HepG2 (cell line): ENCODE data around the gene IL2RA. TPM values are rescaled to one million over a fixed set of nuclear protein-coding genes. Genes with fewer than 3 reads are reported as not detected.

ENCODE experiments used
- ATAC-seq: fragments of 200-7000 bp; cut with Tn5 transposase; 3 replicates; pipeline ENCODE4 v1.9.1; 2020; ENCODE audit warnings: mild to moderate bottlenecking, moderate library complexity
- BruUV-seq: library from RNA; stranded (reverse); fragments of 400-500 nt; replicated peaks from 2 replicates; lab custom pipeline; 2021; lab: Mats Ljungman, UMichigan
- CTCF ChIA-PET: fragments of 300-600 bp; formaldehyde crosslinking; extraction: SDS; loops from one replicate; lab custom pipeline; 2021; ENCODE audit warnings: low total read pairs, inconsistent platforms, low intra/inter-chr PET ratio; lab: Yijun Ruan, JAX
- POLR2A ChIA-PET: fragments of 350-600 bp; sonication (Branson Sonifier 250); formaldehyde crosslinking; loops from one replicate; lab custom pipeline; 2020; ENCODE audit warnings: antibody characterized with exemption, inconsistent platforms; lab: Yijun Ruan, JAX
- DNase-seq: peaks from one replicate; pipeline ENCODE4 v3.0.0-alpha.2; 2015; ENCODE audit warnings: low spot score
- FAIRE-seq: peaks from 3 replicates; lab custom pipeline; 2011; peaks lifted over from hg19 to GRCh38; lab: Jason Lieb, UNC
- H2AFZ ChIP-seq: one replicate; pipeline ENCODE4 v1.6.1; 2011; ENCODE audit warnings: low read length, inconsistent platforms
- H3K27ac ChIP-seq: fragments of 300-600 bp; 3 replicates; pipeline ENCODE4 v1.8.0; 2011; ENCODE audit warnings: mixed run types, mild to moderate bottlenecking, mixed read lengths, low read length, inconsistent platforms; ENCODE audit not compliant: insufficient read depth; ENCODE audit errors: extremely low read length
- H3K27me3 ChIP-seq, 2 experiments: fragments of 200-600 bp in 1 of 2; 2 replicates in 1 of 2; 3 replicates in 1 of 2; pipeline versions ENCODE4 v1.6.0 to v1.8.0; 2011; ENCODE audit warnings: low read length in 2 of 2, mild to moderate bottlenecking in 2 of 2, moderate library complexity in 2 of 2, inconsistent platforms in 1 of 2; ENCODE audit not compliant: insufficient read depth in 2 of 2, control insufficient read depth in 1 of 2
- H3K36me3 ChIP-seq, 2 experiments: fragments of 200-600 bp in 1 of 2; replicated peaks in 1 of 2; 2 replicates in 1 of 2; 3 replicates in 1 of 2; pipeline versions ENCODE4 v1.5.1 to v1.8.0; 2011; ENCODE audit warnings: low read length in 2 of 2, inconsistent platforms in 1 of 2; ENCODE audit not compliant: insufficient read depth in 2 of 2, control insufficient read depth in 1 of 2
- H3K4me1 ChIP-seq: 2 replicates; pipeline ENCODE4 v1.5.1; 2012; ENCODE audit warnings: low read length, inconsistent platforms; ENCODE audit not compliant: insufficient read depth
- H3K4me2 ChIP-seq: 2 replicates; pipeline ENCODE4 v1.6.0; 2011; ENCODE audit warnings: low read depth, low read length, inconsistent platforms
- H3K4me3 ChIP-seq, 3 experiments: fragments of 200-600 bp in 1 of 3; sonication (generic), shearing (Covaris generic) in 1 of 3; replicated peaks in 1 of 3; 2 replicates each; pipeline ENCODE4 v1.5.1; 2011 to 2016; ENCODE audit warnings: low read length in 3 of 3, inconsistent platforms in 2 of 3, low read depth in 2 of 3, mild to moderate bottlenecking in 2 of 3, control low read depth in 1 of 3, mixed read lengths in 1 of 3; ENCODE audit not compliant: insufficient read depth in 1 of 3
- H3K79me2 ChIP-seq: one replicate; pipeline ENCODE4 v1.6.1; 2011; ENCODE audit warnings: low read length, inconsistent platforms; ENCODE audit not compliant: insufficient read depth
- H3K9ac ChIP-seq: 2 replicates; pipeline ENCODE4 v1.6.0; 2011; ENCODE audit warnings: mild to moderate bottlenecking, low read depth, low read length, inconsistent platforms; ENCODE audit not compliant: insufficient read depth
- H3K9me3 ChIP-seq: 2 replicates; pipeline ENCODE4 v1.5.1; 2012; ENCODE audit warnings: mild to moderate bottlenecking, low read length
- H4K20me1 ChIP-seq: 2 replicates; pipeline ENCODE4 v1.6.0; 2011; ENCODE audit warnings: inconsistent platforms, mild to moderate bottlenecking, low read length, moderate library complexity; ENCODE audit not compliant: insufficient read depth
- ARNT2 ChIP-seq: sonication (generic); formaldehyde crosslinking; IDR thresholded peaks from 2 replicates; pipeline ENCODE4 v1.8.0; 2022; ENCODE audit warnings: mild to moderate bottlenecking, low read depth, missing genetic modification reagents, moderate library complexity
- ASH2L ChIP-seq: fragments of 300-600, 200-600 bp; sonication (generic); IDR thresholded peaks from 2 replicates; pipeline ENCODE4 v1.7.0; 2017; ENCODE audit warnings: low read depth, mild to moderate bottlenecking, moderate library complexity, mixed read lengths, low read length; ENCODE audit not compliant: insufficient read length
- CBX2 ChIP-seq, 2 experiments: fragments of 200-600 bp in 1 of 2; sonication (generic); formaldehyde crosslinking in 1 of 2; IDR thresholded peaks; 2 replicates each; pipeline versions ENCODE4 v1.7.0 to v1.8.1; 2018 to 2022; ENCODE audit warnings: low read depth in 2 of 2, low read length in 1 of 2, mild to moderate bottlenecking in 1 of 2, missing genetic modification reagents in 1 of 2
- ELF3 ChIP-seq: IDR thresholded peaks from 2 replicates; pipeline ENCODE4 v1.6.1; 2016; ENCODE audit warnings: missing genetic modification reagents, missing compliant biosample characterization
- JUN ChIP-seq: sonication (generic); formaldehyde crosslinking; IDR thresholded peaks from 2 replicates; pipeline ENCODE4 v1.4.0; 2020; ENCODE audit warnings: mild to moderate bottlenecking, missing genetic modification reagents
- KDM1A ChIP-seq: IDR thresholded peaks from 2 replicates; pipeline ENCODE4 v1.6.1; 2016; ENCODE audit warnings: missing compliant biosample characterization
- ZKSCAN5 ChIP-seq: sonication (generic); formaldehyde crosslinking; IDR thresholded peaks from 2 replicates; pipeline ENCODE4 v1.5.1; 2020; ENCODE audit warnings: mild to moderate bottlenecking, missing genetic modification reagents
- ZNF101 ChIP-seq: sonication (generic); formaldehyde crosslinking; IDR thresholded peaks from 2 replicates; pipeline ENCODE4 v1.4.0; 2020; ENCODE audit warnings: mild to moderate bottlenecking, low read depth, missing genetic modification reagents, borderline replicate concordance
- ZNF343 ChIP-seq: sonication (generic); formaldehyde crosslinking; IDR thresholded peaks from 2 replicates; pipeline ENCODE4 v1.4.0; 2020; ENCODE audit warnings: mild to moderate bottlenecking, missing genetic modification reagents
- ZNF350 ChIP-seq: sonication (generic); formaldehyde crosslinking; IDR thresholded peaks from 2 replicates; pipeline ENCODE4 v1.4.0; 2020; ENCODE audit warnings: mild to moderate bottlenecking, low read depth, missing genetic modification reagents, borderline replicate concordance
- ZNF720 ChIP-seq: sonication (generic); formaldehyde crosslinking; IDR thresholded peaks from 2 replicates; pipeline ENCODE4 v1.4.0; 2020; ENCODE audit warnings: missing genetic modification reagents
- WGBS: methylation state at CpG from one replicate; pipeline ENCODE4 v1.1.6; 2017; ENCODE audit warnings: low lambda C conversion rate; 5-methylcytosine and 5-hydroxymethylcytosine counted together
- in situ Hi-C: cut with HindIII; loops from 2 replicates; pipeline ENCODE4 v1.10.0; 2017; ENCODE audit warnings: low pct_unique_long_range_greater_than_20kb; ENCODE audit not compliant: extremely low pct_ligation_motif_present
- intact Hi-C: fragments of 100-400 bp; cut with micrococcal nuclease; formaldehyde crosslinking; loops from one replicate; pipeline ENCODE4 v1.10.0; 2022; ENCODE audit not compliant: unreplicated experiment
- polyA plus RNA-seq, 8 experiments: library from polyadenylated mRNA; depleted of rRNA in 3 of 8; stranded (reverse) in 7 of 8; unstranded in 1 of 8; fragments of >200 nt; fragmentation: Illumina TruSeq in 4 of 8; extraction: Trizol in 4 of 8; gene quantifications; 2 replicates each; pipeline versions ENCODE4 v1.2.1 to v1.2.3, GENCODE V29; 2011 to 2016; ENCODE audit warnings: low read depth in 4 of 8, missing spikeins in 1 of 8, mixed read lengths in 1 of 8; ENCODE audit not compliant: insufficient read depth in 1 of 8
- total RNA-seq, 5 experiments: library from RNA; depleted of rRNA; stranded (reverse); fragments of >200 nt; fragmentation: Illumina TruSeq; extraction: Trizol; gene quantifications; 2 replicates each; pipeline ENCODE4 v1.2.3, GENCODE V29; 2016; ENCODE audit warnings: low read depth in 1 of 5
- TF ChIP-seq, protein P1 (sequence below): sonication (generic); formaldehyde crosslinking; IDR thresholded peaks from 2 replicates; pipeline ENCODE4 v1.5.0; 2020; ENCODE audit warnings: missing genetic modification reagents, mild to moderate bottlenecking, borderline replicate concordance
- TF ChIP-seq, protein P2 (sequence below): conservative IDR thresholded peaks from 2 replicates; pipeline ENCODE4 v1.6.1; 2018; ENCODE audit warnings: missing genetic modification reagents
- TF ChIP-seq, protein P3 (sequence below): sonication (generic); formaldehyde crosslinking; IDR thresholded peaks from 2 replicates; pipeline ENCODE4 v1.5.1; 2020; ENCODE audit warnings: missing genetic modification reagents, mild to moderate bottlenecking, borderline replicate concordance
- TF ChIP-seq, protein P4 (sequence below): sonication (generic); formaldehyde crosslinking; IDR thresholded peaks from 2 replicates; pipeline ENCODE4 v1.8.0; 2022; ENCODE audit warnings: low read depth, missing genetic modification reagents
- TF ChIP-seq, protein P5 (sequence below): sonication (generic); formaldehyde crosslinking; IDR thresholded peaks from 2 replicates; pipeline ENCODE4 v1.8.0; 2023; ENCODE audit warnings: mild to moderate bottlenecking, missing genetic modification reagents
- TF ChIP-seq, protein P6 (sequence below): sonication (generic); formaldehyde crosslinking; IDR thresholded peaks from 2 replicates; pipeline ENCODE4 v1.5.1; 2020; ENCODE audit warnings: missing genetic modification reagents, mild to moderate bottlenecking, borderline replicate concordance

Gene IL2RA
- total and polyA plus RNA-seq, 2 of the 13 experiments (the other 11 are each of a cell fraction or from before 2014, with no cell fraction given), result not detected

DNA sequence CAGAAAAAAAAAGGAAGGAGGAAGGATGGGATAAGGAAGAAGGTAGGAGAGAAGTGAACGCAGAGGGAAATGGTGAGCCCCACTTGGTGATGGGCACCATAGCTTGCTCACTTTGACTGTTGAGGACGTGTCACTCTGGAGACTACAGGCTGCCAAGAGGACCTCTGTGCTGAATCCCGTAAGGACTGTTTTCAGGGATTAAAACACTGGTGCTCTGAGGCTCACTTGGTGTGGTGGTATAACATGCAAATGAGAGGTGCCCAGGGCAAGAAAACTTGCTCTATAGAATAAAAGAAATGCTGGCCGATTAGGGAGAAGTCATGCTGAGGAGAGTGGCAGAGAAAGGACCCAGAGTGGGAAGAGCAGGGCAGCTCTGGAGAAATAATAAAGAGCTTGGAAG lies 5.3 kb upstream of the IL2RA start:
- Histone ChIP-seq H4K20me1 (no peaks in the 10 kb centered on the region), H3K27ac (no peak overlapping the region), H2AFZ (no peak overlapping the region), H3K9me3 (no peaks in the 10 kb centered on the region), H3K79me2 (no peaks in the 10 kb centered on the region), H3K4me1 (no peaks in the 10 kb centered on the region), H3K27me3 (peaks cover 9 to 50% of the 10 kb centered on the region in 2 experiments; a peak in 4 of 5 replicates), H3K36me3 (no peaks in the 10 kb centered on the region), H3K4me3 (no peak overlapping the region), H3K9ac (no peak overlapping the region), H3K4me2 (no peak overlapping the region)
- FAIRE-seq (no peak), DNase-seq (no peak), ATAC-seq (no peak)
- POLR2A ChIA-PET, result no interaction called here
- WGBS, result 15% methylated on average over 4 of the region's 4 CpGs
- BruUV-seq, result no TSS peak
- TF ChIP-seq, protein P1, sequence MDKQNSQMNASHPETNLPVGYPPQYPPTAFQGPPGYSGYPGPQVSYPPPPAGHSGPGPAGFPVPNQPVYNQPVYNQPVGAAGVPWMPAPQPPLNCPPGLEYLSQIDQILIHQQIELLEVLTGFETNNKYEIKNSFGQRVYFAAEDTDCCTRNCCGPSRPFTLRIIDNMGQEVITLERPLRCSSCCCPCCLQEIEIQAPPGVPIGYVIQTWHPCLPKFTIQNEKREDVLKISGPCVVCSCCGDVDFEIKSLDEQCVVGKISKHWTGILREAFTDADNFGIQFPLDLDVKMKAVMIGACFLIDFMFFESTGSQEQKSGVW (CRISPR knock-in tag), result no peak
- no peak for TF ChIP-seq ZNF343 (CRISPR knock-in tag)
- TF ChIP-seq, protein P2, sequence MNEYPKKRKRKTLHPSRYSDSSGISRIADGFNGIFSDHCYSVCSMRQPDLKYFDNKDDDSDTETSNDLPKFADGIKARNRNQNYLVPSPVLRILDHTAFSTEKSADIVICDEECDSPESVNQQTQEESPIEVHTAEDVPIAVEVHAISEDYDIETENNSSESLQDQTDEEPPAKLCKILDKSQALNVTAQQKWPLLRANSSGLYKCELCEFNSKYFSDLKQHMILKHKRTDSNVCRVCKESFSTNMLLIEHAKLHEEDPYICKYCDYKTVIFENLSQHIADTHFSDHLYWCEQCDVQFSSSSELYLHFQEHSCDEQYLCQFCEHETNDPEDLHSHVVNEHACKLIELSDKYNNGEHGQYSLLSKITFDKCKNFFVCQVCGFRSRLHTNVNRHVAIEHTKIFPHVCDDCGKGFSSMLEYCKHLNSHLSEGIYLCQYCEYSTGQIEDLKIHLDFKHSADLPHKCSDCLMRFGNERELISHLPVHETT (CRISPR knock-in tag), result no peak
- no peak for TF ChIP-seq ZNF101 (CRISPR knock-in tag)
- no peak for TF ChIP-seq CBX2 (IDR thresholded peaks at IDR 0.05; ENCODE audit: low read depth, low read length)
- TF ChIP-seq CBX2 (CRISPR knock-in tag; IDR thresholded peaks at IDR 0.05; ENCODE audit: low read depth), result no peak
- no peak for TF ChIP-seq ARNT2 (CRISPR knock-in tag)
- TF ChIP-seq ZNF720, result no peak
- TF ChIP-seq JUN, result no peak
- TF ChIP-seq, protein P3, sequence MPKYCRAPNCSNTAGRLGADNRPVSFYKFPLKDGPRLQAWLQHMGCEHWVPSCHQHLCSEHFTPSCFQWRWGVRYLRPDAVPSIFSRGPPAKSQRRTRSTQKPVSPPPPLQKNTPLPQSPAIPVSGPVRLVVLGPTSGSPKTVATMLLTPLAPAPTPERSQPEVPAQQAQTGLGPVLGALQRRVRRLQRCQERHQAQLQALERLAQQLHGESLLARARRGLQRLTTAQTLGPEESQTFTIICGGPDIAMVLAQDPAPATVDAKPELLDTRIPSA (CRISPR knock-in tag), result no peak
- TF ChIP-seq, protein P4, sequence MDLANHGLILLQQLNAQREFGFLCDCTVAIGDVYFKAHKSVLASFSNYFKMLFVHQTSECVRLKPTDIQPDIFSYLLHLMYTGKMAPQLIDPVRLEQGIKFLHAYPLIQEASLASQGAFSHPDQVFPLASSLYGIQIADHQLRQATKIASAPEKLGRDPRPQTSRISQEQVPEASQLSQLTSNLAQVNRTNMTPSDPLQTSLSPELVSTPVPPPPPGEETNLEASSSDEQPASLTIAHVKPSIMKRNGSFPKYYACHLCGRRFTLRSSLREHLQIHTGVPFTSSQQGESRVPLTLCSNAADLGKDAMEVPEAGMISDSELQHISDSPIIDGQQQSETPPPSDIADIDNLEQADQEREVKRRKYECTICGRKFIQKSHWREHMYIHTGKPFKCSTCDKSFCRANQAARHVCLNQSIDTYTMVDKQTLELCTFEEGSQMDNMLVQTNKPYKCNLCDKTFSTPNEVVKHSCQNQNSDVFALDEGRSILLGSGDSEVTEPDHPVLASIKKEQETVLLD (CRISPR knock-in tag), result no peak
- TF ChIP-seq ELF3, result no peak
- TF ChIP-seq, protein P5, sequence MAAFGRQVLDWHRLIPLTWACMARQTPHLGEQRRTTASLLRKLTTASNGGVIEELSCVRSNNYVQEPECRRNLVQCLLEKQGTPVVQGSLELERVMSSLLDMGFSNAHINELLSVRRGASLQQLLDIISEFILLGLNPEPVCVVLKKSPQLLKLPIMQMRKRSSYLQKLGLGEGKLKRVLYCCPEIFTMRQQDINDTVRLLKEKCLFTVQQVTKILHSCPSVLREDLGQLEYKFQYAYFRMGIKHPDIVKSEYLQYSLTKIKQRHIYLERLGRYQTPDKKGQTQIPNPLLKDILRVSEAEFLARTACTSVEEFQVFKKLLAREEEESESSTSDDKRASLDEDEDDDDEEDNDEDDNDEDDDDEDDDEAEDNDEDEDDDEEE (CRISPR knock-in tag), result no peak
- TF ChIP-seq, protein P6, sequence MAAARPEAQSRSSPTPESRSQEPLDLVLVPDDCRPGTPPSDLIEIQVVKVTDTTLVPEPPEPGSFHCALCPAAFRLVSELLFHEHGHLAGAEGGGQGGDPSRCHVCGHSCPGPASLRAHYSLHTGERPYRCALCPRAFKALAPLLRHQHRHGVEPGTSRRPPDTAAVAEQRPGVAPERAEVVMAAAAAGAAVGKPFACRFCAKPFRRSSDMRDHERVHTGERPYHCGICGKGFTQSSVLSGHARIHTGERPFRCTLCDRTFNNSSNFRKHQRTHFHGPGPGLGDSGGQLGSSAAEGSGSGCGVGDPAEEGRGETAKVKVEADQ (CRISPR knock-in tag), result no peak
- TF ChIP-seq ZKSCAN5 (CRISPR knock-in tag), result no peak
- TF ChIP-seq KDM1A (CRISPR knock-in tag), result no peak
- no peak for TF ChIP-seq ZNF350 (CRISPR knock-in tag)
- TF ChIP-seq ASH2L, result no peak
- CTCF ChIA-PET, result no interaction called here
- in situ Hi-C loops (no loop called here), intact Hi-C loops (no loop called here)
